Activated naive CD8-positive, alpha-beta T cell treated with anti-CD3 and anti-CD28 coated beads, Interleukin-2, amount 50 U/mL, for 16 hours (primary cell): Measurements from ENCODE around the gene NMRAL1.

Source experiments
- DNase-seq: peaks from one replicate; pipeline ENCODE4 v3.0.0-alpha.2; 2020; ENCODE audit warnings: low read depth, low spot score

NMRAL1 gene

DNA sequence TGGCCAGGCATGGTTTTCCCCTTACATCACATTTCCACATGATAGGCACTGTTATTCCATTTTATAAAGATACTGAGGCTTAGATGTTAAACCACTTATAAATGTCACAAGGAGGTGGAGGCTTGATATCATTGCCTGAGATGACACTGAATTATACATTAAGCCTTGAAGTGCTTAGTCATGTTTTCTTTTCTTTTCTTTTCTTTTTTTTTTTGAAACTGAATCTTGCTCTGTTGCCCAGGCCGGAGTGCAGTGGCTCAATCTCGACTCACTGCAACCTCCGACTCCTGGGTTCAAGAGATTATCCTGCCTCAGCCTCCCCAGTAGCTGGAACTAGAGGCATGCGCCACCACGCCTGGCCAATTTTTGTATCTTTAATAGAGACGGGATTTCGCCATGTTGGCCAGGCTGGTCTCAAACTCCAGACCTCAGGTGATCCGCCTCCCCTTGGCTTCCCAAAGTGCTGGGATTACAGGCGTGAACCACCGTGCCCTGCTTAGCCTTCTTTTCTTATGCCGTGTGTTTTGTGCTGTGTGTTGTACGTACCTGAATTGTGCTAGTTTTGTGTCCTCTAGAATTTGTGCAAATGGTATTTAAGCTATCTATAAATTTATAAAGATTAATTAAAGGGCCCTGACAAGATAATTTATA, 47.6 kb downstream of the NMRAL1 start:
- no peak for DNase-seq

DNA sequence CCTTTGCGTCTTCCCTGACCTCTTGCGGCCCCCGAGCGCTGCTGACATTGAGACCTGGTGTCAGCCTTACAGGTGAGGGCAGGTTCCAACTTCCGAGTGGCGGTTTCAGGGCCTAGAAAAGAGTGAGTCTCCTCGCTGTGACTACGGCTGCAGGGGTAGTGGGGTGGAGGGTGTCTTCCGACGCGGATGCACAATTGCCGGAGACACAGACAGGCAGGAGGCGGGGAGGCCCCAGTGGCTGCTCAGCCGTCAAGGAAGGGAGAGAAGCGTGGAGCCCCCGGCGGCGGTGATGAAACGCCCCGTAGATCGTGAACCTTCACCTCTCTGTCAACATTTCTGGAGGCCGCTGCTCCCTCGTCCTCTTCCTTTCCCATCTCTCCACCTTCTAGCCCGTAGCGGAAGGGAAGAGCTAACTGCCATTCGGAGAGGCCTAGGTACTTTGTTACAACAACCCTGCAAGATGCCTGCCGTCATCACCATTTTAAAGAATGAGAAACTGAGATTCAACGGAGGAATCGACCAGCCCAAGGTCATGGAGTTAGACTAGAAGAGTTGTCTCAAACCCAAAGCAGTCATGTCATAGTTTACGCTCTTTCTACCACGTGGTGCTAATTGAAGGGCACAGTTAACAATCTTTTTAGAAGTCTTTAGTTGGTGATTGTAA, 48.3 kb downstream of the NMRAL1 start:
- DNase-seq, result no peak

DNA sequence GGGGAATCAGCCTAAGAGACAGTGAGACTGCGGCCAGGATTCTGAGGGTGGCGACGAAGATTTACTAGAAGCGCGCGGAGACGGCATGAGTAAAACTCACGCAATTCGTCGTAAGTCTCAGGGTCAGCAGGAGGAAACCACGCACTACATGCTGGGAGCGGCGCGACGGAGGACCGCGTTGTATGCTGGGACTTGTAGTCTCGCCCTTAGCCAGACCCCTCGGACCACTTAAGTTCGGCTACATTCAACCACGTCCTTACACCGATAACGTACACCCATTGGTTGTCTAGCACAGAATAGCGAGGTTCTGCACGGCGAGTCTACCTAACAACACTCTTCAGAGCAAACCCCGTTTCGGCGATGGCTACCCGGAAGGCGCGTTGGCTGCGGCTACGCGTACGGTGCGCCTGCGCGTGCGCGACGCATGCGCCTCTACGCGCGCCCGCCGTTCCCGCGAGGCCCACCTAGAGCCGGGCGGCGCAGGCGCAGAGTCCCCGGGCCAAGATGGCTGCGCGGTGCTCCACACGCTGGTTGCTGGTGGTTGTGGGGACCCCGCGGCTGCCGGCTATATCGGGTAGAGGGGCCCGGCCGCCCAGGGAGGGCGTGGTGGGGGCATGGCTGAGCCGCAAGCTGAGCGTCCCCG, 48.9 kb downstream of the NMRAL1 start, which contains the start of gene DNAJA3:
Gene DNAJA3, plus strand, starts transcription at position 491 of the 643 bp plus-strand sequence. Its CDS starts 14 bp downstream, at position 505.
- peak; percentile 82 for DNase-seq

DNA sequence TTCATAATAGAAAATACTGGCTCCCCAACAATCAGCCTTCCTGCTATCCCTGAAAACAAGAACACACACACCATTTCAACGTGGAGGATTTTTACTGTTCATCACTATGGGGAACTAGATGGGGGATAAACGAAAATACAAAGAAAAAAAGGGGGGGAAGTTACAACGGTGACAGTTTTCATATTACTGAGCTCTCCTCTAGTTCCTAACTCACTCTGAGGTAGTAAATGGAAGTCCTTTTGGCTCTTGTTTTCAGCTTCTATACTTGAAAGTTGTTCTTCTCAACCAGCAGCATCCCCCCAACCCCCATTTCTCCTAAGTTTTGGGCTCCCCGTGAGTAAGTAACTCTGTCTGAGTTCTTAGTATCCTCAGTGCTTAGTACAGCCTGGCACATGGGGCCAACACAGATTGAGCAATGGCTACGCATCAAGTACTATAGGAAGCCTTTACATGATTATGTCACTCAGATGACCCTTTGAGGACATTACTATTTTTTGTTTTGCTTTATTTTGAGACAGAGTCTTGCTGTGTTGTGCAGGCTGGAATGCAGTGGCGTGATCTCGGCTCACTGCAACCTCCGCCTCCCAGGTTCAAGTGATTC, 53.8 kb downstream of the NMRAL1 start:
- no peak for DNase-seq

DNA sequence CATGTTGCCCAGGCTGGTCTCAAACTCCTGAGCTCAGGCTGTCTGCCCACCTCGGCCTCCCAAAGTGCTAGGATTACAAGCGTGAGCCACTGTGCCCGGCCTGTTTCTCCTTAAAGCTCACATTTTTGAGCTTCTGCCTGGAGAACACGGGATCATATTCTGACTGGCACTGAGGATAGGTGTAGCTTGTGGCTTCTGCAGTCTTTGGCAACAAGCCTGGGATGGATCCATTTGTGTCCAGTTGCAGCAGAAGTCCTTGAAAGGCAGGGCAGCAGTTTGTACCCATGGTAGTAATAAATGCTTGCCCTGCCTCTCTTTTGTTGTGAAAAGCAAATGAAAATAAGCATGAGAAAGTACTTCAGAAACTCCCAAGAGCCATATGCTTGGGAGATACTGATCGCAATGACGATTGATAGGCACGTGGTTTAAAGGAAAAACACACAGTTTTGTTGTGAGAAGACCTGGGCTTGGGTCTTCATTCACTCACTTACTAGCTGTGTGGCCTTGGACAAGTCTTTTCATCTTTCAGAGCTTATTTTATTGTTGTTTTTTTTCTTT, 54.9 kb downstream of the NMRAL1 start:
- DNase-seq, result no peak

DNA sequence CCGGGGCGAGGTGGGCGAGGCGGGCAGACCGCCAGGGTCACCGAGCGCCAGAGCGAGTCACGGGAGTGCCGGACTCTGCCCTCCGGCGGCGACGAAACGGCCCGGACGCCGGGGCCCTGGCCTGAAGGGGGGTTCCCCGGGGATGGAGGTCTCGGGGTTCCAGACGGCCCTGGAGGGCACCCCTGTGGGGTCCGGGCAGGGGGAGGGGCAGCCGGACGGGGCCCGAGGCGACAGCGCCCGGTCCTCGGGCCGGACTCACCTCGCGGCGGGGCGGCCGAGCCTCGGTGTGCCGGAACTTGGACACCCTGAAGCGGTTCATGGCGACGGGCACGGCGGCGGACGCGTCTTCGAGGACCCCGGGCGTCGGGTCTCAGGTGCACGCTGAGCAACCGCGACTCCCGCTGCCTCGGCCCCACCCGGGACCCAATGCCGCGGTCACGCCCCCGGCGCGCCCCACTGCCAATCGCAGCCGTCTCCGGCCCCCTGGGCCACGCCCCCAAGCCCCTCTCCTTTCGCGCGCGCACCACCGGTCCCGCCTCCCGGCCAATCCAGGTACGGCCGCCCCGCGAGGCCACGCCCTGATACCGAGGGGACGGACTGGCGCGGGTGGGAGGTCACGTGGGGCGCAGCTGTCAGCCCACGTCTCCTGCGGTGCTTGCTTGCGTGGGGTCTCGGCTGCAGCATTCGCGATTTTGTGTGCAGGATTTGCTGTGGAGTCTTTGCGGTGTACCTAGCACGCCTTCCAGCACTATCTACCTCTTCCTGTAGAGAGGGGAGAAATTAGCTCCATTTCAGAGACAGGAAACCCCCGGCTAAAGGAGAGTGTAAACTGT, 58.0 kb downstream of the NMRAL1 start, which contains the start of gene CORO7:
Gene CORO7, minus strand, starts transcription at position 397 of the 833 bp plus-strand sequence. Its CDS starts 78 bp downstream, at position 319.
- peak; percentile 98 for DNase-seq

DNA sequence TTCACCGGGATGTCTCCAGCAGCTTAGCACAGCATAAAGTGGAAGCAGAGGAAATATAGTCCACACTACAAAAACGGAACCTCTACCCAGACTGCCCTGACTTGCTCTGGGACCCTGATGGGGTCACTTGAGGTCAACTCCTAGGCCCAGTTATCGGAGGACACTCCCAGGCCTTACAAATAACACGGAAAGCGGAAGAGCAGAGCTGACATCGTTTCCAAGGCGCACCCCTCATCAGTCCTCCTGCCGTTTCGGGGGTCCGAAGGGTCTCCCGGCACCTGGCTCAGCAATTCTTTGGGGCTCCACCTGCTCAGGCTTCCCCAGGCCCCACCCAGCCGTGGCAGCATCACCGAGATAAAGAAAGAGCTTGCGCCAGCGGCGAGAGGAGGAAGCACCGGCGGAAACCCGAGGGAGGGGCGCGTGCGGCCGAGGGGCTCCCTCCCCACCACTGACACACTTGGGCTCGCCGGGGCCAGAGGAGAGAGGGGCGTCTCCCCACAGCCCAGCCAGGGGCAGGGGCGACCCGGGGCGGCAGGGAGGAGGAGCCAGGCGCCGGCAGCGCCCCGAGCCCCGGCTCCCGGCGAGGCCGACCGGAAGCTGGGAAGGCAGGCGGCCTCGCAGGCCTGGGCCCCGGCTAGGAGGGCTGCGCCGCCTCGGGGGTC, 58.8 kb downstream of the NMRAL1 start:
- peak; percentile 13 for DNase-seq

DNA sequence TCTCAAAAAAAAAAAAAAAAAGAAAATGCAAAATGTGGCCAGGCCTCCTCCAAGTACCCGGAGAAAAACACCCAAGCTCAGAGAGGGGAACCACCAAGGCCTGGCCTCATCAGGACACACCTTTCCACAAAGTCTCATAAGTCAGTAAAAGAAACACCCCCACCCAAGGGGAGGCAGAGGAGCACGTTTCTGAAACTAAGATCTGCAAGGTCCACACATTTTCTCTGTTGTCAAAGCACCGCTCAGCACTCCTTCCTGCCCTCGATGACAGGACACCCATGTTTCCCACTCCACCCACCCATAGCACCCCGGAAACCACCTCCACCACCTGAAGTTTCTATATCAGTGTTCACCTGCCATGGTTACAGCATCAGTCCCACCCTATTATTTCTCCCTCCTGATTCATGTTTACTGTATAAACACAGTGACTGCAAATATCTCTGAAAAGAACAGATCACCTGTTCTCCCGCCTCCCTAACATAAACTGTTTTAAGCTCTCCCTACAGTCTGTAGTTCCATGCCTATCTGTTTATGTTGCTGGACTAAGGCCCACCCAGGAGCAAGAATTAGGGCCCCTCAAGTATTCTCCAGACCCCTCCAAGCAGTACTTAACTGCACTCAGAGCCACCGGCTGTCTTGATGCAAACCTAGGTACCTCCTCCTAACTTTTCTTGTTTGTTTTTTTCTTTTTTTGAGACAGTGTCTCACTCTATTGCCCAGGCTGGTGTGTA, 60.1 kb downstream of the NMRAL1 start:
- peak; percentile 67 for DNase-seq

DNA sequence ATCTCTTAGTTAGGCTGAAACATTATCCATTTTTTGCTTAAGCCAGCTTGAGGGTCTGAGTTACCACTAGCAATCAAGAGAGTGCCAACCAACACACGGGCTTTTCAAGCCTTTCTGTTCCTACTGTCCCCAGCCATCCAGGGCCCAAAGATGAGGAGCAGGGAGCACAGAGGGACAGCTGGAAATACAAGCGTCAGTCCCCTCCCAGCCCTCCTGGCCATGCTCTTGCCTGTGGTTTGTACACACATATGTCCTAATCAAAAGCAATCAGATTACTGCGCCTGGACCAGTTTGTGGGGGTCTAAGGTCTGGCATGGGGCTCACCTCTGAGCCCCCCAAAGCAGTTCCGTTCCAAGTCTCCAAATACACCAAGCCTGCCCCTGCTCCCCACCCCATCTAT, 61.6 kb downstream of the NMRAL1 start:
- no peak for DNase-seq

DNA sequence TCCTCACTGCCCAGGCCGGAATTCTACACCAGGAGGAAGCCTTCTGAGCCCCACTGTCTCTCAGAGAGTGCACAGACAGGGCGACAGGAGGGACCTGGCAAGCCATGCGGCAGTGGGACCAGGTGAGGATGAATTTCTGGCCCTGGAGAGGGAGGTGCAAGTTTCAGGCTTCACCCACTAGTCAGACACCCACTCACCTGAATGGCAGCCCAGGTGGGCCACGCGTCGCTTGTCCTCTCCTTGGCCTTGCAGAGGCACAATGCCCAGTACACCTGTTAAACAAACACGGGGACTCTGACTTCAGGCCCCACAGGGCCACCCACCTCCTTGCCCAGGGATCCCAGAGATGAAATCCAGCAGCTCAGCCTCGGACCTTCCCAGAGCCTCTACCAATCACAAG, 62.3 kb downstream of the NMRAL1 start:
- no peak for DNase-seq
